SK-N-SH (cell line): ENCODE results near the gene HOXC4.
"Not testable (repeated sequence)": the region's sequence is repeated elsewhere in the genome, so short reads cannot be mapped to it uniquely, and the experiment has no call there.

Experiments used
- FOSL2 ChIP-seq: IDR thresholded peaks from 2 replicates; pipeline ENCODE4 v1.4.0; 2012; ENCODE audit warnings: low read depth, mild to moderate bottlenecking, moderate library complexity, borderline replicate concordance
- GABPA ChIP-seq: IDR thresholded peaks from 2 replicates; pipeline ENCODE4 v1.4.0; 2012; ENCODE audit warnings: low read depth, mild to moderate bottlenecking
- JUND ChIP-seq: IDR thresholded peaks from 2 replicates; pipeline ENCODE4 v1.4.0; 2012
- RCOR1 ChIP-seq: fragments of 150-350 bp; IDR thresholded peaks from 2 replicates; pipeline ENCODE4 v1.6.1; 2017; ENCODE audit warnings: antibody characterized with exemption, low read length
- TF ChIP-seq, protein P1 (sequence below): IDR thresholded peaks from 2 replicates; pipeline ENCODE4 v1.6.1; 2012; ENCODE audit warnings: mild to moderate bottlenecking, low read depth, low read length, moderate library complexity
- TF ChIP-seq, protein P2 (sequence below): fragments of 200-600 bp; sonication (generic); IDR thresholded peaks from 2 replicates; pipeline ENCODE4 v1.6.1; 2017; ENCODE audit warnings: antibody characterized with exemption, mild to moderate bottlenecking, moderate library complexity
- TF ChIP-seq, protein P3 (sequence below): IDR thresholded peaks from 2 replicates; pipeline ENCODE4 v1.4.0; 2012; ENCODE audit warnings: low read depth, borderline replicate concordance

DNA sequence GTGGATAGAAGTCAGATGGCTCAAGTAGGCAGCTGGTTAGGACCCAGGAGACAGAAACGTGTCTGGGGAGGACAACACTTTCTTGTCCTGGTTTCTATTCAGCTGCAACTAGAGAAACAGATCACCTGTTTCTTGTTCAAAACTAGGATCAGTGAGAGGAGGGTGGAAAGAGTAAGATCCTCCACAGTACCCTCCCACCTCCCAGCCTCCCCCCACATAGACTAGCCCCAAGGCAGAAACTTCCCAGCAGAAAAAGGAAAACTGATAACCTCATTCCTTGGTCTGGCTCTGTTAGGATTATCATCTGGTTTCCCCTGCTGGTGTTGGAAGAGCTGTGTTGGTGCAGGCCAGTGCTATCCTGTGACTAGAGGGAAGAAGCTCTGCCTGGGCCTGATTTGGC lies 50.2 kb downstream of the HOXC4 start:
- TF ChIP-seq FOSL2, GABPA, JUND, RCOR1: not testable (repeated sequence)
- TF ChIP-seq, protein P1, sequence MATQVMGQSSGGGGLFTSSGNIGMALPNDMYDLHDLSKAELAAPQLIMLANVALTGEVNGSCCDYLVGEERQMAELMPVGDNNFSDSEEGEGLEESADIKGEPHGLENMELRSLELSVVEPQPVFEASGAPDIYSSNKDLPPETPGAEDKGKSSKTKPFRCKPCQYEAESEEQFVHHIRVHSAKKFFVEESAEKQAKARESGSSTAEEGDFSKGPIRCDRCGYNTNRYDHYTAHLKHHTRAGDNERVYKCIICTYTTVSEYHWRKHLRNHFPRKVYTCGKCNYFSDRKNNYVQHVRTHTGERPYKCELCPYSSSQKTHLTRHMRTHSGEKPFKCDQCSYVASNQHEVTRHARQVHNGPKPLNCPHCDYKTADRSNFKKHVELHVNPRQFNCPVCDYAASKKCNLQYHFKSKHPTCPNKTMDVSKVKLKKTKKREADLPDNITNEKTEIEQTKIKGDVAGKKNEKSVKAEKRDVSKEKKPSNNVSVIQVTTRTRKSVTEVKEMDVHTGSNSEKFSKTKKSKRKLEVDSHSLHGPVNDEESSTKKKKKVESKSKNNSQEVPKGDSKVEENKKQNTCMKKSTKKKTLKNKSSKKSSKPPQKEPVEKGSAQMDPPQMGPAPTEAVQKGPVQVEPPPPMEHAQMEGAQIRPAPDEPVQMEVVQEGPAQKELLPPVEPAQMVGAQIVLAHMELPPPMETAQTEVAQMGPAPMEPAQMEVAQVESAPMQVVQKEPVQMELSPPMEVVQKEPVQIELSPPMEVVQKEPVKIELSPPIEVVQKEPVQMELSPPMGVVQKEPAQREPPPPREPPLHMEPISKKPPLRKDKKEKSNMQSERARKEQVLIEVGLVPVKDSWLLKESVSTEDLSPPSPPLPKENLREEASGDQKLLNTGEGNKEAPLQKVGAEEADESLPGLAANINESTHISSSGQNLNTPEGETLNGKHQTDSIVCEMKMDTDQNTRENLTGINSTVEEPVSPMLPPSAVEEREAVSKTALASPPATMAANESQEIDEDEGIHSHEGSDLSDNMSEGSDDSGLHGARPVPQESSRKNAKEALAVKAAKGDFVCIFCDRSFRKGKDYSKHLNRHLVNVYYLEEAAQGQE = not testable (repeated sequence)
- TF ChIP-seq, protein P2, sequence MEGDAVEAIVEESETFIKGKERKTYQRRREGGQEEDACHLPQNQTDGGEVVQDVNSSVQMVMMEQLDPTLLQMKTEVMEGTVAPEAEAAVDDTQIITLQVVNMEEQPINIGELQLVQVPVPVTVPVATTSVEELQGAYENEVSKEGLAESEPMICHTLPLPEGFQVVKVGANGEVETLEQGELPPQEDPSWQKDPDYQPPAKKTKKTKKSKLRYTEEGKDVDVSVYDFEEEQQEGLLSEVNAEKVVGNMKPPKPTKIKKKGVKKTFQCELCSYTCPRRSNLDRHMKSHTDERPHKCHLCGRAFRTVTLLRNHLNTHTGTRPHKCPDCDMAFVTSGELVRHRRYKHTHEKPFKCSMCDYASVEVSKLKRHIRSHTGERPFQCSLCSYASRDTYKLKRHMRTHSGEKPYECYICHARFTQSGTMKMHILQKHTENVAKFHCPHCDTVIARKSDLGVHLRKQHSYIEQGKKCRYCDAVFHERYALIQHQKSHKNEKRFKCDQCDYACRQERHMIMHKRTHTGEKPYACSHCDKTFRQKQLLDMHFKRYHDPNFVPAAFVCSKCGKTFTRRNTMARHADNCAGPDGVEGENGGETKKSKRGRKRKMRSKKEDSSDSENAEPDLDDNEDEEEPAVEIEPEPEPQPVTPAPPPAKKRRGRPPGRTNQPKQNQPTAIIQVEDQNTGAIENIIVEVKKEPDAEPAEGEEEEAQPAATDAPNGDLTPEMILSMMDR = not testable (repeated sequence)
- TF ChIP-seq, protein P3, sequence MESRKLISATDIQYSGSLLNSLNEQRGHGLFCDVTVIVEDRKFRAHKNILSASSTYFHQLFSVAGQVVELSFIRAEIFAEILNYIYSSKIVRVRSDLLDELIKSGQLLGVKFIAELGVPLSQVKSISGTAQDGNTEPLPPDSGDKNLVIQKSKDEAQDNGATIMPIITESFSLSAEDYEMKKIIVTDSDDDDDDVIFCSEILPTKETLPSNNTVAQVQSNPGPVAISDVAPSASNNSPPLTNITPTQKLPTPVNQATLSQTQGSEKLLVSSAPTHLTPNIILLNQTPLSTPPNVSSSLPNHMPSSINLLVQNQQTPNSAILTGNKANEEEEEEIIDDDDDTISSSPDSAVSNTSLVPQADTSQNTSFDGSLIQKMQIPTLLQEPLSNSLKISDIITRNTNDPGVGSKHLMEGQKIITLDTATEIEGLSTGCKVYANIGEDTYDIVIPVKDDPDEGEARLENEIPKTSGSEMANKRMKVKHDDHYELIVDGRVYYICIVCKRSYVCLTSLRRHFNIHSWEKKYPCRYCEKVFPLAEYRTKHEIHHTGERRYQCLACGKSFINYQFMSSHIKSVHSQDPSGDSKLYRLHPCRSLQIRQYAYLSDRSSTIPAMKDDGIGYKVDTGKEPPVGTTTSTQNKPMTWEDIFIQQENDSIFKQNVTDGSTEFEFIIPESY = not testable (repeated sequence)
